K562 (cell line): ENCODE results near the gene KRT75. TPM values are rescaled to one million over a fixed set of nuclear protein-coding genes. Genes with fewer than 3 reads are reported as not detected.

Source experiments
- ATAC-seq: fragments of 200-7000 bp; cut with Tn5 transposase; 3 replicates; pipeline ENCODE4 v1.9.1; 2020; ENCODE audit warnings: moderate library complexity
- BruUV-seq: library from RNA; stranded (reverse); fragments of 400-500 nt; replicated peaks from 2 replicates; lab custom pipeline; 2021; lab: Mats Ljungman, UMichigan
- CTCF ChIA-PET: fragments of 300-600 bp; formaldehyde crosslinking; extraction: SDS; loops from one replicate; lab custom pipeline; 2021; ENCODE audit warnings: low intra/inter-chr PET ratio; lab: Yijun Ruan, JAX
- POLR2A ChIA-PET: fragments of 300-600, 350-650 bp; sonication (Branson Sonifier 250); formaldehyde crosslinking; extraction: SDS; loops from one replicate; lab custom pipeline; 2021; ENCODE audit warnings: antibody characterized with exemption, inconsistent platforms; lab: Yijun Ruan, JAX
- DNase-seq, 4 experiments: peaks; one replicate each; pipeline versions ENCODE4 v3.0.0 to v3.0.0-alpha.2; 2011 to 2018; ENCODE audit warnings: low spot score in 3 of 4, mixed read lengths in 3 of 4; ENCODE audit errors: extremely low read depth in 1 of 4
- FAIRE-seq: peaks from 2 replicates; lab custom pipeline; 2011; peaks lifted over from hg19 to GRCh38; lab: Jason Lieb, UNC
- H2AFZ ChIP-seq: 2 replicates; pipeline ENCODE4 v1.6.0; 2011; ENCODE audit warnings: low read depth, low read length, control low read depth, inconsistent platforms
- H3K27ac ChIP-seq: fragments of 200-600 bp; 3 replicates; pipeline ENCODE4 v1.8.0; 2011; ENCODE audit warnings: low read depth, mild to moderate bottlenecking, control low read depth, inconsistent platforms, low read length, moderate library complexity, mixed read lengths; ENCODE audit errors: extremely low read depth
- H3K27me3 ChIP-seq, 2 experiments: fragments of 300-600 bp in 1 of 2; 2 replicates in 1 of 2; 3 replicates in 1 of 2; pipeline versions ENCODE4 v1.6.0 to v1.8.0; 2011; ENCODE audit warnings: inconsistent platforms in 2 of 2, low read length in 2 of 2, mild to moderate bottlenecking in 1 of 2, mixed read lengths in 1 of 2, moderate library complexity in 1 of 2; ENCODE audit not compliant: control insufficient read depth in 2 of 2, insufficient read depth in 2 of 2
- H3K36me3 ChIP-seq: fragments of 300-600 bp; 3 replicates; pipeline ENCODE4 v1.8.0; 2011; ENCODE audit warnings: mild to moderate bottlenecking, low read length, inconsistent platforms; ENCODE audit not compliant: control insufficient read depth, insufficient read depth
- H3K4me1 ChIP-seq, 2 experiments: fragments of 200-600 bp in 1 of 2; replicated peaks in 1 of 2; 2 replicates in 1 of 2; 3 replicates in 1 of 2; pipeline versions ENCODE4 v1.5.1 to v1.8.0; 2011; ENCODE audit warnings: inconsistent platforms in 2 of 2, low read length in 2 of 2, mild to moderate bottlenecking in 1 of 2, mixed read lengths in 1 of 2, moderate library complexity in 1 of 2; ENCODE audit not compliant: control insufficient read depth in 2 of 2, insufficient read depth in 2 of 2
- H3K4me2 ChIP-seq: 2 replicates; pipeline ENCODE4 v1.6.1; 2011; ENCODE audit warnings: low read length, control low read depth, inconsistent platforms, mixed read lengths; ENCODE audit not compliant: insufficient read depth
- H3K4me3 ChIP-seq: fragments of 200-600 bp; sonication (generic), shearing (Covaris generic); 2 replicates; pipeline ENCODE4 v1.5.1; 2016; ENCODE audit warnings: control low read depth, inconsistent platforms
- H3K79me2 ChIP-seq: fragments of 200-600 bp; 3 replicates; pipeline ENCODE4 v1.8.0; 2011; ENCODE audit warnings: low read length, inconsistent platforms; ENCODE audit not compliant: control insufficient read depth, insufficient read depth
- H3K9ac ChIP-seq, 2 experiments: 2 replicates each; pipeline versions ENCODE4 v1.6.0 to v1.6.1; 2011; ENCODE audit warnings: low read depth in 2 of 2, low read length in 2 of 2, control low read depth in 1 of 2, inconsistent platforms in 1 of 2, mild to moderate bottlenecking in 1 of 2, mixed read lengths in 1 of 2; ENCODE audit not compliant: insufficient read depth in 1 of 2
- H3K9me1 ChIP-seq: one replicate; pipeline ENCODE4 v1.6.0; 2011; ENCODE audit warnings: inconsistent platforms, mild to moderate bottlenecking, low read length, moderate library complexity; ENCODE audit not compliant: control insufficient read depth, insufficient read depth
- H3K9me3 ChIP-seq: replicated peaks from 2 replicates; pipeline ENCODE4 v1.5.1; 2011; ENCODE audit warnings: low read depth, low read length, inconsistent platforms; ENCODE audit not compliant: control insufficient read depth, insufficient read depth
- H4K20me1 ChIP-seq: replicated peaks from 2 replicates; pipeline ENCODE4 v1.6.1; 2011; ENCODE audit warnings: low read length, inconsistent platforms, mixed read lengths; ENCODE audit not compliant: control insufficient read depth, insufficient read depth
- CEBPG ChIP-seq, 3 experiments: fragments of 200-800 bp in 1 of 3; sonication (Bioruptor generic) in 1 of 3; sonication (generic) in 1 of 3; formaldehyde crosslinking in 1 of 3; IDR thresholded peaks in 2 of 3; conservative IDR thresholded peaks in 1 of 3; 2 replicates each; pipeline versions ENCODE4 v1.6.1 to v1.8.0; 2016 to 2022; ENCODE audit warnings: missing compliant biosample characterization in 2 of 3, missing genetic modification characterization in 2 of 3, mild to moderate bottlenecking in 1 of 3, missing genetic modification reagents in 1 of 3
- FOXP1 ChIP-seq: sonication (generic); formaldehyde crosslinking; IDR thresholded peaks from 2 replicates; pipeline ENCODE4 v1.8.0; 2022; ENCODE audit warnings: mild to moderate bottlenecking, missing genetic modification reagents
- MBD2 ChIP-seq: sonication (generic); IDR thresholded peaks from 2 replicates; pipeline ENCODE4 v1.6.1; 2016; ENCODE audit warnings: low read depth, borderline replicate concordance
- PTTG1 ChIP-seq: fragments of 450-650 bp; IDR thresholded peaks from 2 replicates; pipeline ENCODE4 v1.6.1; 2016; ENCODE audit warnings: low read depth, mild to moderate bottlenecking, missing genetic modification characterization, missing compliant biosample characterization
- SMAD4 ChIP-seq: fragments of 250-450 bp; sonication (Bioruptor Pico); conservative IDR thresholded peaks from 2 replicates; pipeline ENCODE4 v1.8.0; 2021; ENCODE audit warnings: inconsistent platforms, mild to moderate bottlenecking, moderate library complexity
- STAG1 ChIP-seq: sonication (generic); formaldehyde crosslinking; IDR thresholded peaks from 2 replicates; pipeline ENCODE4 v1.5.0; 2020; ENCODE audit warnings: missing genetic modification reagents, borderline replicate concordance
- STAT5A ChIP-seq: IDR thresholded peaks from 2 replicates; pipeline ENCODE4 v1.6.1; 2012; ENCODE audit warnings: low read length, inconsistent platforms, borderline replicate concordance
- ZNF324 ChIP-seq: fragments of 250-450 bp; sonication (Bioruptor Pico); IDR thresholded peaks from 2 replicates; pipeline ENCODE4 v1.4.0; 2020; ENCODE audit warnings: mild to moderate bottlenecking
- ZNF445 ChIP-seq: fragments of 250-450 bp; sonication (Bioruptor Pico); IDR thresholded peaks from 2 replicates; pipeline ENCODE4 v1.4.0; 2020; ENCODE audit warnings: low read depth, mild to moderate bottlenecking, moderate library complexity
- WGBS: fragments of 100-300 bp; shearing (Covaris generic); methylation state at CpG from one replicate; pipeline ENCODE4 v1.1.6; 2016; ENCODE audit warnings: low coverage, mixed read lengths; ENCODE audit not compliant: insufficient coverage; ENCODE audit errors: missing lambda C conversion rate; 5-methylcytosine and 5-hydroxymethylcytosine counted together
- in situ Hi-C: fragments of 300-500 bp; cut with MboI; formaldehyde crosslinking; loops from 4 replicates; pipeline ENCODE4 v1.15.0; 2018; ENCODE audit warnings: inconsistent platforms, mixed read lengths
- intact Hi-C: fragments of 100-400 bp; cut with micrococcal nuclease; formaldehyde crosslinking; loops from 2 replicates; pipeline ENCODE4 v1.14.2; 2022
- polyA plus RNA-seq, 8 experiments: library from polyadenylated mRNA; depleted of rRNA in 4 of 8; stranded (reverse) in 5 of 8; unstranded in 3 of 8; fragments of >200 nt; fragmentation: Nextera tagmentation in 2 of 8; fragmentation: Illumina TruSeq in 1 of 8; extraction: Ambion mirVana in 2 of 8; extraction: Trizol in 1 of 8; gene quantifications; 2 replicates each; pipeline versions ENCODE4 v1.2.1 to v1.2.3, GENCODE V29; 2011 to 2014; ENCODE audit warnings: inconsistent platforms in 1 of 8, missing spikeins in 1 of 8
- total RNA-seq, 7 experiments: library from RNA; depleted of rRNA in 6 of 7; stranded (reverse); fragments of >200 nt in 6 of 7; fragmentation: Illumina TruSeq in 2 of 7; extraction: Trizol in 2 of 7; gene quantifications; 2 replicates each; pipeline versions ENCODE4 v1.2.1 to v1.2.3, GENCODE V29; 2011 to 2021; ENCODE audit warnings: low replicate concordance in 1 of 7
- TF ChIP-seq, protein P1 (sequence below): IDR thresholded peaks from 2 replicates; pipeline ENCODE4 v1.6.1; 2012; ENCODE audit warnings: low read depth, low read length, improper control_type of control experiment, borderline replicate concordance
- TF ChIP-seq, protein P2 (sequence below): fragments of 250-450 bp; sonication (Bioruptor Pico); IDR thresholded peaks from 2 replicates; pipeline ENCODE4 v1.5.0; 2021
- TF ChIP-seq, protein P3 (sequence below): fragments of 250-450 bp; sonication (Bioruptor Pico); IDR thresholded peaks from 2 replicates; pipeline ENCODE4 v1.9.0; 2021; ENCODE audit warnings: mild to moderate bottlenecking

Gene KRT75
- total and polyA plus RNA-seq, 9 of the 15 experiments (the other 6 are each of a cell fraction or from before 2014, with no cell fraction given): not detected

DNA sequence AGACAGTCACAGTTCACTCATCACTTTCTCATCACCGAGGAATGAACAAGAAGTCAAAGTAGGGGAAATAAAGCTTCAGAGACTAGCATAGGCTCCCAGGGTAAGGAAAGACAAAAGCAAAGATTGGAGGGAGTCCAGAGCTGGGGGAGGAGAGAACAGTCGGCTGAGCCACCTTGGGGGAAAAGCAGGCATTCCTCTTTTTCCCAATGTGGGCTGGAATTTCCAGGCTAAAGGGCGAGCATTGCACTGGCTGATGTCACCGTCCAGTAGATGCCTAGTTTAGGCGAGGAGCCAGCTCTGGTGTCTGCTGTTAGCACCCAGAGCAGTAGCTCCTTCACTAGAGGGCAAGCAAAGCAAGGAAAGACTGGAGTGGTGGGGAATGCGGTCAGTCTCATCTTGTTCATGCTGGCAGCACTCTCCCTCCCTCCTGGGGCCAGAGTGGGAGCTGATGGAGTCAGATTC is 8.5 kb upstream of the KRT75 start (continued):
- TF ChIP-seq, protein P1, sequence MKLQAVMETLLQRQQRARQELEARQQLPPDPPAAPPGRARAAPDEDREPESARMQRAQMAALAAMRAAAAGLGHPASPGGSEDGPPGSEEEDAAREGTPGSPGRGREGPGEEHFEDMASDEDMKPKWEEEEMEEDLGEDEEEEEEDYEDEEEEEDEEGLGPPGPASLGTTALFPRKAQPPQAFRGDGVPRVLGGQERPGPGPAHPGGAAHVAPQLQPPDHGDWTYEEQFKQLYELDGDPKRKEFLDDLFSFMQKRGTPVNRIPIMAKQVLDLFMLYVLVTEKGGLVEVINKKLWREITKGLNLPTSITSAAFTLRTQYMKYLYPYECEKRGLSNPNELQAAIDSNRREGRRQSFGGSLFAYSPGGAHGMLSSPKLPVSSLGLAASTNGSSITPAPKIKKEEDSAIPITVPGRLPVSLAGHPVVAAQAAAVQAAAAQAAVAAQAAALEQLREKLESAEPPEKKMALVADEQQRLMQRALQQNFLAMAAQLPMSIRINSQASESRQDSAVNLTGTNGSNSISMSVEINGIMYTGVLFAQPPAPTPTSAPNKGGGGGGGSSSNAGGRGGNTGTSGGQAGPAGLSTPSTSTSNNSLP: no peak

DNA sequence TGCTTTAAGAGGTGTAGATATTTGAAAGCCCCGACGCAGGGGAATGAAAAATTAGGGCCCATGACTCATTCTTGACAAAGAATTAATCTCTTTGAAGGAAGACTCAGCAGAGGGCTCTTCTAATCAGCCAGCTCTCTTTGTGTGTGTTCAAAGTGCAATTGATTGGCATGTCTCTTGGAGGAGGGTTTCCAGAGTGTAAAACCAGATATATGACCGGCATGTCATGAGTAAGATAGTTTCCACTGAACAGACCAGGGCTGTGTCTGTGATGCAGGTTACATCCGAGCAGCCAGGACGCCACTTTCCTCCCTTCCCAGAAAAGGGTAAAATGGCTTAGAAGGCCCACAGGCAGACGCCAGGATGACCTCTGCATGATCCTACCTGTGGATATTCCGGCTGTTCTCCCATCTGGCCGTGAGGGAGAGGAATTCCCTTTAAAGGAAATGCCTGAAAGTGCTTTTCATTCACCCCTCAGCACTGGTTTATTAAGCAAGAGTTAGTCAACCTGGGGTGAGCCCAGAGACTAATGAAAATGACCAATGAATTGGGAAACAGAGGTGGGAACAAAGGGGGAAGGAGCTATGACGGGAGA is 7.2 kb upstream of the KRT75 start:
- H3K9me1 ChIP-seq: no peaks in the 10 kb centered on the region
- ChIA-PET CTCF (no interaction called here), POLR2A (interaction anchor here (0.6 kb wide), 1 partner anchor 433 kb away, joined by 3 read pairs; no protein-coding TSS in a partner anchor)
- no peaks in the 10 kb centered on the region for H3K4me1 ChIP-seq
- no peaks in the 10 kb centered on the region for H3K79me2 ChIP-seq
- BruUV-seq: no TSS peak
- H3K4me3 ChIP-seq: no peak overlapping the region
- TF ChIP-seq, protein P2, sequence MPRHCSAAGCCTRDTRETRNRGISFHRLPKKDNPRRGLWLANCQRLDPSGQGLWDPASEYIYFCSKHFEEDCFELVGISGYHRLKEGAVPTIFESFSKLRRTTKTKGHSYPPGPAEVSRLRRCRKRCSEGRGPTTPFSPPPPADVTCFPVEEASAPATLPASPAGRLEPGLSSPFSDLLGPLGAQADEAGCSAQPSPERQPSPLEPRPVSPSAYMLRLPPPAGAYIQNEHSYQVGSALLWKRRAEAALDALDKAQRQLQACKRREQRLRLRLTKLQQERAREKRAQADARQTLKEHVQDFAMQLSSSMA (CRISPR knock-in tag): no peak
- TF ChIP-seq FOXP1: no peak
- no peak for TF ChIP-seq SMAD4
- TF ChIP-seq CEBPG (CRISPR knock-in tag; IDR thresholded peaks at IDR 0.05): no peak
- no peak for TF ChIP-seq CEBPG (tag; conservative IDR thresholded peaks at IDR 0.05 in 1 of 2, IDR thresholded peaks at IDR 0.05 in 1 of 2)
- TF ChIP-seq PTTG1 (tag): no peak
- no peak for TF ChIP-seq STAG1 (CRISPR knock-in tag)
- no peak for TF ChIP-seq MBD2
- no peak for TF ChIP-seq STAT5A
- TF ChIP-seq ZNF324 (CRISPR knock-in tag): no peak
- no peak for TF ChIP-seq ZNF445 (CRISPR knock-in tag)
- TF ChIP-seq, protein P3, sequence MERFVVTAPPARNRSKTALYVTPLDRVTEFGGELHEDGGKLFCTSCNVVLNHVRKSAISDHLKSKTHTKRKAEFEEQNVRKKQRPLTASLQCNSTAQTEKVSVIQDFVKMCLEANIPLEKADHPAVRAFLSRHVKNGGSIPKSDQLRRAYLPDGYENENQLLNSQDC (CRISPR knock-in tag): no peak
- H3K27me3 ChIP-seq: peaks cover 0 to 27% of the 10 kb centered on the region in 2 experiments
- H4K20me1 ChIP-seq: no peaks in the 10 kb centered on the region
- no peaks in the 10 kb centered on the region for H3K9me3 ChIP-seq
- FAIRE-seq (no peak), ATAC-seq (no peak), DNase-seq (no peak)
- in situ Hi-C loops (no loop called here), intact Hi-C loops (no loop called here)
- H3K36me3 ChIP-seq: no peaks in the 10 kb centered on the region
- no peak overlapping the region for H2AFZ ChIP-seq
- H3K9ac ChIP-seq: no peak overlapping the region
- H3K27ac ChIP-seq: no peak overlapping the region
- H3K4me2 ChIP-seq: no peak overlapping the region
- 0% methylated on average over 9 of the region's 9 CpGs for WGBS
